ENCODE results near the gene CD300LD.
"Not testable (repeated sequence)": the region's sequence is repeated elsewhere in the genome, so short reads cannot be mapped to it uniquely, and the experiment has no call there.

CD300LD gene

GRCh38 chr17:74592087-74592990, at the start of gene CD300LD:
Gene CD300LD (minus strand): TSS chr17:74592283. CDS start chr17:74592202, 81 bp downstream.
- DNase-seq: no peak

GRCh38 chr17:74641224-74641957, 49.3 kb upstream of the CD300LD start:
- no peak for DNase-seq

GRCh38 chr17:74639704-74640151, 47.6 kb upstream of the CD300LD start:
- DNase-seq: no peak

GRCh38 chr17:74637926-74638325, 45.8 kb upstream of the CD300LD start:
- DNase-seq: no peak

GRCh38 chr17:74637265-74637664, 45.2 kb upstream of the CD300LD start:
- DNase-seq: no peak

GRCh38 chr17:74636541-74637085, 44.5 kb upstream of the CD300LD start:
- DNase-seq: not testable (repeated sequence)

- DNase-seq: no peak
Measured at GRCh38 chr17:74635418-74635817, 43.3 kb upstream of the CD300LD start.

- no peak for DNase-seq
Measured at GRCh38 chr17:74633326-74633725, 41.2 kb upstream of the CD300LD start.

GRCh38 chr17:74632617-74633016, 40.5 kb upstream of the CD300LD start:
- no peak for DNase-seq

GRCh38 chr17:74631468-74632450, 39.7 kb upstream of the CD300LD start:
- DNase-seq: no peak

- DNase-seq: not testable (repeated sequence)
Measured at GRCh38 chr17:74630251-74630650, 38.2 kb upstream of the CD300LD start.

GRCh38 chr17:74625661-74626060, 33.6 kb upstream of the CD300LD start:
- DNase-seq: no peak

- no peak for DNase-seq
Measured at GRCh38 chr17:74624131-74624530, 32.0 kb upstream of the CD300LD start.

- DNase-seq: no peak
Measured at GRCh38 chr17:74623693-74624093, 31.6 kb upstream of the CD300LD start, which contains the start of gene CD300E. Gene CD300E (minus strand): TSS chr17:74623738. CDS start chr17:74623621, 117 bp downstream.

GRCh38 chr17:74619077-74619673, 27.1 kb upstream of the CD300LD start:
- DNase-seq: no peak

- no peak for DNase-seq
Measured at GRCh38 chr17:74618451-74618850, 26.4 kb upstream of the CD300LD start.

- DNase-seq: no peak
Measured at GRCh38 chr17:74616696-74617095, 24.6 kb upstream of the CD300LD start.

- no peak for DNase-seq
Measured at GRCh38 chr17:74612046-74612445, 20.0 kb upstream of the CD300LD start.

- no peak for DNase-seq
Measured at GRCh38 chr17:74610108-74610507, 18.0 kb upstream of the CD300LD start.

GRCh38 chr17:74608511-74608910, 16.4 kb upstream of the CD300LD start:
- no peak for DNase-seq

GRCh38 chr17:74607221-74607620, 15.1 kb upstream of the CD300LD start:
- no peak for DNase-seq

- no peak for DNase-seq
Measured at GRCh38 chr17:74606050-74606449, 14.0 kb upstream of the CD300LD start.
